Left ventricle myocardium inferior (tissue), 1 donor: Measurements from ENCODE around the gene CACNA1C. TPM values are rescaled to one million over a fixed set of nuclear protein-coding genes. Genes with fewer than 3 reads are reported as not detected.

Experiments used
- DNase-seq: peaks from one replicate; pipeline ENCODE4 v3.0.0-alpha.2; 2020
- H3K27ac ChIP-seq: fragments of 200-600 bp; replicated peaks from 2 replicates; pipeline ENCODE4 v1.8.0; 2021
- H3K27me3 ChIP-seq: fragments of 200-600 bp; 2 replicates; pipeline ENCODE4 v1.8.0; 2021; ENCODE audit warnings: low read depth
- H3K36me3 ChIP-seq: fragments of 200-600 bp; 2 replicates; pipeline ENCODE4 v1.8.0; 2021
- H3K4me1 ChIP-seq: fragments of 200-600 bp; 2 replicates; pipeline ENCODE4 v1.8.0; 2021
- H3K4me3 ChIP-seq: fragments of 200-600 bp; 2 replicates; pipeline ENCODE4 v1.8.0; 2021; ENCODE audit warnings: mild to moderate bottlenecking, moderate library complexity
- H3K9me3 ChIP-seq: fragments of 200-600 bp; replicated peaks from 2 replicates; pipeline ENCODE4 v1.8.0; 2021
- CTCF ChIP-seq: fragments of 200-600 bp; IDR thresholded peaks from 2 replicates; pipeline ENCODE4 v1.8.0; 2021; ENCODE audit warnings: antibody characterized with exemption, mild to moderate bottlenecking, borderline replicate concordance
- intact Hi-C: fragments of 100-400 bp; cut with micrococcal nuclease; formaldehyde crosslinking; loops from one replicate; pipeline ENCODE4 v1.11.0; 2022
- total RNA-seq: library from RNA; stranded (reverse); fragmentation: NEBNext Ultra II Directional; extraction: Animal tissue kit (Norgen Biotek cat#: 25700); gene quantifications from one replicate; pipeline ENCODE4 v1.2.1, GENCODE V29; 2021
- donor health status: DM: no; HTN: yes; CAD: no; lungs with severe emphysema.

CACNA1C gene
- total RNA-seq, 1 donor from 2014 or later, result 137 TPM

- Histone ChIP-seq H3K4me1 (peaks cover 98% of the 10 kb centered on the region), H3K36me3 (no peaks in the 10 kb centered on the region), H3K9me3 (no peaks in the 10 kb centered on the region), H3K27me3 (no peaks in the 10 kb centered on the region), H3K4me3 (no peak overlapping the region), H3K27ac (peak overlapping the region; percentile 78)
- intact Hi-C loops, result no loop called here
- no peak for DNase-seq
- no peak for TF ChIP-seq CTCF
These were observed 98.0 kb downstream of the CACNA1C start for GRCh38 chr12:2150833-2151232.

DNA sequence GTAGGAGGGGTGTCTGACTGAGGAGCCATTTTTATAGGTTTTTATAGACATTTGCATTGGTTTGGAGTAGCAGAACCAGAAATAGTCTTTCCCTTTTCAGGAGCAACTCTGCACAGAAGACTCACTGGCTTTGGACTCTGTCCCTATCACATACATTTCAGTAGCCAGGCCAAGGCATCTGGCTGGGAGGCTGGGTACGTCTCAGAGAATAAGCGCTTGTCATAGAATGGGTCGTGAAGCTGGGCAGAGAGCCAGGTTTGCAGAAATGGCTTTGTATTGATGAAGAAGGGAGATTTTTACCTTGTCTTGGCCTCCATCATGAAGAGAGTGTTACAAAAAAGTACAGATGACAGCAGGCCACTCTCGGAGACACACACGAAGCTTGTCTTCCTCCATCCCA lies 98.6 kb downstream of the CACNA1C start:
- peak overlapping the region; percentile 78 for H3K27ac ChIP-seq
- no peak for DNase-seq
- no peak overlapping the region for H3K4me3 ChIP-seq
- no peak for TF ChIP-seq CTCF
- intact Hi-C loops, result no loop called here
- no peaks in the 10 kb centered on the region for H3K9me3 ChIP-seq
- peaks cover 97% of the 10 kb centered on the region for H3K4me1 ChIP-seq
- H3K27me3 ChIP-seq, result no peaks in the 10 kb centered on the region
- no peaks in the 10 kb centered on the region for H3K36me3 ChIP-seq

DNA sequence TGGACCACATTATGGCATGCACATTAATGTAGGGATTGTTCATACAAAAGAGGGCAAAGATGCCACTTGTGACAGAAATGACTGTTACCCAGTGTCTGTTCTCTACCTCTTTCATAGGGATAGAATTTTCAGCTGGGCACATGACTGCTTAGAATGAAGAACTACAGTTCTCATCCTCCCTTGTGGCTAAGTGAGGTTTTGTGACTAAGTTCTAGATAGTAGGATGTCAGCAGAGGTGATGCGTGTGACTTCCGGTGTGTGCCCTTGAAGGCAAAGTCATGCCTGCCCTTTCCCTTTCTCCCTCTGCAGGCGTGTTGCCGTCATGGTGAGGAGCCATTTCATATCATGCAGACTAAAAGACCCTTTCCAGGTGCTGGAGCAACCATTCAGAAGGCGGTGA lies 99.3 kb downstream of the CACNA1C start:
- no peaks in the 10 kb centered on the region for H3K27me3 ChIP-seq
- peaks cover 97% of the 10 kb centered on the region for H3K4me1 ChIP-seq
- H3K9me3 ChIP-seq, result no peaks in the 10 kb centered on the region
- intact Hi-C loops, result no loop called here
- peak overlapping the region; percentile 78 for H3K27ac ChIP-seq
- no peak for TF ChIP-seq CTCF
- DNase-seq, result no peak
- H3K36me3 ChIP-seq, result no peaks in the 10 kb centered on the region
- no peak overlapping the region for H3K4me3 ChIP-seq

- intact Hi-C loops, result no loop called here
- Histone ChIP-seq H3K36me3 (no peaks in the 10 kb centered on the region), H3K4me1 (peaks cover 89% of the 10 kb centered on the region), H3K4me3 (no peak overlapping the region), H3K27ac (peak overlapping the region; percentile 78), H3K27me3 (no peaks in the 10 kb centered on the region), H3K9me3 (no peaks in the 10 kb centered on the region)
- DNase-seq, result no peak
- TF ChIP-seq CTCF, result no peak
These were observed 101.3 kb downstream of the CACNA1C start for GRCh38 chr12:2154050-2154449.

DNA sequence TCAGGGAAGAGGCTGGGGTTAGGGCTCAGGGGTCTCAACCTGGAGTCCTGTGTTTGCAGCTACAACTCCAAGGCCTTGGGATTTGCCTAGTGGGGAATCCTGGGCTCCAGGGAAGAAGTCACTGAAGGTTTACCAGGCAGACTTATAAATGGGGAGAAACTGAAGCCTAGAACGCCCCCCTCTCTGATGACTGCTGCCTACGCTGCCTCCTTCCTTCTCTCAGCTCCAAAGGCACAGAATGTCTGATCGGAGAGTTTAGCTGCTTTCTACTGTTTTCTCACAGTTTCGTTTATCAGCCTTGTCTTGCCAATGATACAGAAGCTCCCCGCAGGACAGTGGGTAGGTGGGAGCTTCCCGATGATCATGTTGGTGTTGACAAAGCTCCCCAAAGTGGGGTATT lies 101.7 kb downstream of the CACNA1C start:
- no peak overlapping the region for H3K4me3 ChIP-seq
- H3K36me3 ChIP-seq, result no peaks in the 10 kb centered on the region
- intact Hi-C loops, result no loop called here
- no peaks in the 10 kb centered on the region for H3K27me3 ChIP-seq
- H3K4me1 ChIP-seq, result peaks cover 89% of the 10 kb centered on the region
- peak overlapping the region; percentile 78 for H3K27ac ChIP-seq
- TF ChIP-seq CTCF, result no peak
- H3K9me3 ChIP-seq, result no peaks in the 10 kb centered on the region
- DNase-seq, result no peak

DNA sequence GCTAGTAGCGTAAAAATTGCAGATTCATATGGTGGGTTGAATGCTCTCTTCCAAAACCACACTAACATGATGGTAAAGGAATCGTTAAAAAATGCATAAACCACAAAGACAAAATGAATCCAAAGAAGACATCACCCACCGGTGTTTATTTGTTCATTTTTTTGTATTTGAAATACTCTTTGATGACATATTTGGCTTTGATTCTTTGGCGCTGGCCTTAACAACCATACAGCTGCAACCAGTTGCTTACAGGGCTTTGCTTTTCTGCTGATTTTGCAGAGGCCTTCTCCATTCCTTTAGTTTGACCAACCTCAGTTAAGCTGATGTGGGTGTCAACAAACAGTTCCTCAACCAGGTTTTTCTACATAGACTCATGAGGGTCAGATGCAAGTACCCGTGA lies 103.5 kb downstream of the CACNA1C start:
- H3K27ac ChIP-seq, result no peak overlapping the region
- H3K4me1 ChIP-seq, result peaks cover 89% of the 10 kb centered on the region

More for the DNA sequence above, 103.5 kb downstream of the CACNA1C start:
- Histone ChIP-seq H3K4me3 (no peak overlapping the region), H3K27me3 (no peaks in the 10 kb centered on the region), H3K36me3 (no peaks in the 10 kb centered on the region), H3K9me3 (no peaks in the 10 kb centered on the region)
- intact Hi-C loops, result no loop called here
- no peak for TF ChIP-seq CTCF
- DNase-seq, result no peak
